Prostate gland (tissue), 2 donors: ENCODE measurements around the gene PTBP3. TPM values are rescaled to one million over a fixed set of nuclear protein-coding genes. Genes with fewer than 3 reads are reported as not detected.

ENCODE experiments used
- DNase-seq: peaks from one replicate; pipeline ENCODE4 v3.0.0-alpha.2; 2019; ENCODE audit warnings: low spot score
- H3K27ac ChIP-seq, 2 donors: fragments of 200-600 bp; sonication (generic); 2 replicates each; pipeline ENCODE4 v1.5.1; 2017 to 2019
- H3K27me3 ChIP-seq: fragments of 200-600 bp; sonication (generic); replicated peaks from 2 replicates; pipeline ENCODE4 v1.5.1; 2019; ENCODE audit not compliant: insufficient read depth
- H3K36me3 ChIP-seq, 2 donors: fragments of 200-600 bp; sonication (generic); 1 replicate in 1 of 2; 2 replicates in 1 of 2; pipeline versions ENCODE4 v1.5.1 to v1.8.1; 2017 to 2019
- H3K4me1 ChIP-seq: fragments of 200-600 bp; sonication (generic); replicated peaks from 2 replicates; pipeline ENCODE4 v1.5.1; 2019
- H3K4me3 ChIP-seq, 2 donors: fragments of 200-600 bp; sonication (generic); 2 replicates each; pipeline ENCODE4 v1.5.1; 2017 to 2019
- H3K9me3 ChIP-seq: fragments of 200-600 bp; sonication (generic); 2 replicates; pipeline ENCODE4 v1.5.1; 2017
- POLR2A ChIP-seq: fragments of 450-650 bp; IDR thresholded peaks from one replicate; pipeline ENCODE4 v1.6.1; 2016; ENCODE audit warnings: antibody characterized with exemption, mild to moderate bottlenecking
- POLR2AphosphoS5 ChIP-seq: sonication (generic); formaldehyde crosslinking; IDR thresholded peaks from one replicate; pipeline ENCODE4 v1.6.1; 2017; ENCODE audit warnings: antibody characterized with exemption
- WGBS: methylation state at CpG from one replicate; pipeline ENCODE4 v1.1.5; 2018; 5-methylcytosine and 5-hydroxymethylcytosine counted together
- intact Hi-C: fragments of 100-400 bp; cut with DNase I; formaldehyde crosslinking; loops from one replicate; pipeline ENCODE4 v1.14.2; 2022
- total RNA-seq, 2 donors: library from RNA; depleted of rRNA; stranded (reverse); fragments of >200 nt; gene quantifications; one replicate each; pipeline ENCODE4 v1.1.0, GENCODE V29; 2016
- TF ChIP-seq, protein P1 (sequence below), 4 experiments: fragments of 200-600 bp in 2 of 4; fragments of 450-650 bp in 2 of 4; sonication (generic) in 2 of 4; IDR thresholded peaks; 1 replicate in 3 of 4; 2 replicates in 1 of 4; pipeline ENCODE4 v1.5.1; 2016 to 2019; ENCODE audit warnings: antibody characterized with exemption in 4 of 4, mild to moderate bottlenecking in 2 of 4, moderate library complexity in 2 of 4

Gene PTBP3
- total RNA-seq, 2 donors from 2014 or later: 56.6 to 140 TPM

DNA sequence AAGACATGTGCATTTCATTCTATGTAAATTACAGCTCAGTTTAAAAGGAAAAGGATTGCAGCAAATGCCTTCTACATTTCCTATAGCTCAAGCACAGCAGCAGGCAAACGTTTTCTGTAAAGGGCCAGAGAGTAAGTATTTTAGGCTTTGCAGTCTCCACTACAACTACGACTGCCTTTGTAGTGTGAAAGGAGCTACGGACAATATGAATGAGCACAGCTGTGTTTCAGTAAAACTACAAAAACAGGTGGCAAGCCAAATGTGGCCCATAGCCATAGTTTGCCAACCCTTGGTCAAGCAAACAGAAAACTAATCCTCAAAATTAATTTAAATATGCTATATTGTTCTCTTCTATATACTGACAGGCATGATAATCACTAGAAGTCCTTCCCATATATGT lies 7.2 kb downstream of the PTBP3 start:
- no peaks in the 10 kb centered on the region for H3K9me3 ChIP-seq
- TF ChIP-seq POLR2A (no peak), POLR2AphosphoS5 (no peak)
- TF ChIP-seq, protein P1, sequence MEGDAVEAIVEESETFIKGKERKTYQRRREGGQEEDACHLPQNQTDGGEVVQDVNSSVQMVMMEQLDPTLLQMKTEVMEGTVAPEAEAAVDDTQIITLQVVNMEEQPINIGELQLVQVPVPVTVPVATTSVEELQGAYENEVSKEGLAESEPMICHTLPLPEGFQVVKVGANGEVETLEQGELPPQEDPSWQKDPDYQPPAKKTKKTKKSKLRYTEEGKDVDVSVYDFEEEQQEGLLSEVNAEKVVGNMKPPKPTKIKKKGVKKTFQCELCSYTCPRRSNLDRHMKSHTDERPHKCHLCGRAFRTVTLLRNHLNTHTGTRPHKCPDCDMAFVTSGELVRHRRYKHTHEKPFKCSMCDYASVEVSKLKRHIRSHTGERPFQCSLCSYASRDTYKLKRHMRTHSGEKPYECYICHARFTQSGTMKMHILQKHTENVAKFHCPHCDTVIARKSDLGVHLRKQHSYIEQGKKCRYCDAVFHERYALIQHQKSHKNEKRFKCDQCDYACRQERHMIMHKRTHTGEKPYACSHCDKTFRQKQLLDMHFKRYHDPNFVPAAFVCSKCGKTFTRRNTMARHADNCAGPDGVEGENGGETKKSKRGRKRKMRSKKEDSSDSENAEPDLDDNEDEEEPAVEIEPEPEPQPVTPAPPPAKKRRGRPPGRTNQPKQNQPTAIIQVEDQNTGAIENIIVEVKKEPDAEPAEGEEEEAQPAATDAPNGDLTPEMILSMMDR (IDR thresholded peaks at IDR 0.05): no peak
- intact Hi-C loops: no loop called here
- no peaks in the 10 kb centered on the region for H3K4me1 ChIP-seq
- DNase-seq: no peak
- 37% methylated on average over 3 of the region's 3 CpGs for WGBS
- H3K27me3 ChIP-seq: no peaks in the 10 kb centered on the region
- H3K4me3 ChIP-seq: no peak overlapping the region
- no peak overlapping the region for H3K27ac ChIP-seq
- H3K36me3 ChIP-seq: no peaks in the 10 kb centered on the region

DNA sequence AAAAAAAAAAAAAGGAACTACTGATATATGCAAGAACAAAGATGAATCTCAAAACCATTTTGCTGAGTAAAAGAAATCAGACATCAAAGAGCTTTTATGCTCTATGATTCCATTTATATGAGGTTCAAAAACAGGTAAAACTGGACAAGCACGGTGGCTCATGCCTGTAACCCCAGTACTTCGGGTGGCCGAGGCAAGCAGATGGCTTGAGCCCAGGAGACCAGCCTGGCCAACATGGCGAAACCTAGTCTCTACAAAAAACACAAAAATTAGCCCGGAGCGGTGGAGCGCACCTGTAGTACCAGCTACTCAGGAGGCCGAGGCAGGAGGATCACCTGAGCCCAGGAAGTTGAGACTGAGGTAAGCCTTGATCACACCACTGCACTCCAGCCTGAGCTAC lies 7.8 kb downstream of the PTBP3 start:
- peak; percentile 12 for DNase-seq
- 67% methylated on average over 8 of the region's 8 CpGs for whole genome bisulfite sequencing
- Histone ChIP-seq H3K4me3 (no peak overlapping the region), H3K9me3 (no peaks in the 10 kb centered on the region), H3K36me3 (no peaks in the 10 kb centered on the region), H3K27ac (no peak overlapping the region), H3K4me1 (no peaks in the 10 kb centered on the region), H3K27me3 (no peaks in the 10 kb centered on the region)
- TF ChIP-seq, protein P1 (IDR thresholded peaks at IDR 0.05): no peak
- peak; percentile 32 for TF ChIP-seq POLR2AphosphoS5
- no peak for TF ChIP-seq POLR2A
- intact Hi-C loops: no loop called here

GRCh38 chr9:112325127-112325526 lies 8.3 kb downstream of the PTBP3 start:
- Histone ChIP-seq H3K36me3 (no peaks in the 10 kb centered on the region), H3K4me1 (no peaks in the 10 kb centered on the region), H3K4me3 (no peak overlapping the region), H3K27me3 (no peaks in the 10 kb centered on the region), H3K27ac (no peak overlapping the region), H3K9me3 (no peaks in the 10 kb centered on the region)
- intact Hi-C loops: no loop called here
- no peak for DNase-seq
- 93% methylated on average over 10 of the region's 10 CpGs for WGBS
- no peak for TF ChIP-seq POLR2A
- TF ChIP-seq, protein P1 (IDR thresholded peaks at IDR 0.05): no peak
- TF ChIP-seq POLR2AphosphoS5: no peak

- no peak for TF ChIP-seq POLR2A
- TF ChIP-seq, protein P1 (IDR thresholded peaks at IDR 0.05): no peak
- no peak for TF ChIP-seq POLR2AphosphoS5
- H3K4me1 ChIP-seq: no peaks in the 10 kb centered on the region
- H3K27me3 ChIP-seq: no peaks in the 10 kb centered on the region
- no peak overlapping the region for H3K27ac ChIP-seq
- H3K9me3 ChIP-seq: no peaks in the 10 kb centered on the region
- DNase-seq: no peak
- no peaks in the 10 kb centered on the region for H3K36me3 ChIP-seq
- intact Hi-C loops: no loop called here
- H3K4me3 ChIP-seq: no peak overlapping the region
- WGBS: 95% methylated on average over 3 of the region's 3 CpGs
Measured at GRCh38 chr9:112323378-112323854, 10.0 kb downstream of the PTBP3 start.

DNA sequence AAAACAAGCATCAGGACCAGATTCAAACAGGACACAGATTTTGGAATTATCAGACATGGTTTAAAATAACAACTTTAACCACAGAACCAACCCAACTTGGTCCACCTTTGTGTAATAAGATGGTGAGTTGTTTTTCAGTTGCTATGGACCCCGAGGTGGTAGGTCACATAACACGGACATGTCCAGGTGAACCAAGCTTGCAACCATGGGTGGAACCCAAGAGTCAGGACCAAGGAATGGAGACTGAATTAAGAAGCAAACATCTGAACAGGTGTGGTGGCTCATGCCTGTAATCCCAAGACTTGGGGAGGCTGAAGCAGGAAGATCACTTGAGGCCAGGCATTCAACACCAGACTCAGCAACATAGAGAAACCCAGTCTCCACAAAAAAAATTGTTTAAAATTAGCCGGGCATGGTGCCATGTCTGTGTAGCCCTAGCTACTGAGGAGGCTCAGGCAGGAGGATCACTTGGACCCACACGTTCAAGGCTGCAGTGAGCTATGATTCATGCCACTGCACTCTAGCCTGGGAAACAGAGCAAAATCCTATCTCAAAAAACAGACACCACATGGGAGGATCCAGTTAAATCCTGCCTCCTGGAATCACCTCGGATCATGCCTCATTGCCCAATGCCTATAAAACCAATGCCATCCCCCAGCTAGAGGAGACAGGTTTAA lies 10.6 kb downstream of the PTBP3 start:
- H3K36me3 ChIP-seq: no peaks in the 10 kb centered on the region
- H3K27me3 ChIP-seq: no peaks in the 10 kb centered on the region
- H3K4me3 ChIP-seq: no peak overlapping the region
- intact Hi-C loops: no loop called here
- H3K27ac ChIP-seq: no peak overlapping the region
- H3K4me1 ChIP-seq: no peaks in the 10 kb centered on the region
- no peak for DNase-seq
- WGBS: 92% methylated on average over 5 of the region's 5 CpGs
- H3K9me3 ChIP-seq: no peaks in the 10 kb centered on the region
- no peak for TF ChIP-seq POLR2AphosphoS5
- no peak for TF ChIP-seq POLR2A
- TF ChIP-seq, protein P1 (IDR thresholded peaks at IDR 0.05): no peak
